Measurements from ENCODE around the gene NEK9. TPM values are rescaled to one million over a fixed set of nuclear protein-coding genes. Genes with fewer than 3 reads are reported as not detected.
A peak's percentile ranks its signal among the peaks of the same experiment; 100 is the strongest.

NEK9 gene
- total RNA-seq, 1 donor from 2014 or later: 123 TPM

DNA sequence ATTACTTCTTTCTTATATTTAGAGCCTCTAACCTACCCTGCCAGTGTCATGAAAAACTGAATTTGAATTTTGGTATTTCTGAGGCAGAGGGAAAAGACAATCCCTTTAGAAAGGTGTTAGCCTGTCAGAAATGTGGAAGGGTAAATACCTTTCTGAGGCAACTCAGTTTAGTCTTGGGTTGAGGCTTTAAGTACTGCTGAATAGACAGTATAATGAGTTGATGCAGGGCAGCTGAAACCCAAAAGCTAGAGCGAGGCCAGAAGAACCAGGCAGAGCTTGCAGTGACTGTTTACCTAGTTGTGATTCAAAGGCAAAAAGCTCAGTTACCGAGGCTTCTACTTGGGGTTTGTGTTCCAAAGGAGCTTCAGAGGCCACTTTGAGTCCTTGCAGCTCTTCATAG is 38.7 kb downstream of the NEK9 start:
- TF ChIP-seq, protein P1, sequence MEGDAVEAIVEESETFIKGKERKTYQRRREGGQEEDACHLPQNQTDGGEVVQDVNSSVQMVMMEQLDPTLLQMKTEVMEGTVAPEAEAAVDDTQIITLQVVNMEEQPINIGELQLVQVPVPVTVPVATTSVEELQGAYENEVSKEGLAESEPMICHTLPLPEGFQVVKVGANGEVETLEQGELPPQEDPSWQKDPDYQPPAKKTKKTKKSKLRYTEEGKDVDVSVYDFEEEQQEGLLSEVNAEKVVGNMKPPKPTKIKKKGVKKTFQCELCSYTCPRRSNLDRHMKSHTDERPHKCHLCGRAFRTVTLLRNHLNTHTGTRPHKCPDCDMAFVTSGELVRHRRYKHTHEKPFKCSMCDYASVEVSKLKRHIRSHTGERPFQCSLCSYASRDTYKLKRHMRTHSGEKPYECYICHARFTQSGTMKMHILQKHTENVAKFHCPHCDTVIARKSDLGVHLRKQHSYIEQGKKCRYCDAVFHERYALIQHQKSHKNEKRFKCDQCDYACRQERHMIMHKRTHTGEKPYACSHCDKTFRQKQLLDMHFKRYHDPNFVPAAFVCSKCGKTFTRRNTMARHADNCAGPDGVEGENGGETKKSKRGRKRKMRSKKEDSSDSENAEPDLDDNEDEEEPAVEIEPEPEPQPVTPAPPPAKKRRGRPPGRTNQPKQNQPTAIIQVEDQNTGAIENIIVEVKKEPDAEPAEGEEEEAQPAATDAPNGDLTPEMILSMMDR (IDR thresholded peaks at IDR 0.05; ENCODE audit: borderline replicate concordance): no peak
- no peaks in the 10 kb centered on the region for H3K27me3 ChIP-seq (ENCODE audit: low read depth)
- H3K9me3 ChIP-seq (replicated peaks): no peaks in the 10 kb centered on the region
- DNase-seq: no peak
- H3K4me3 ChIP-seq: no peak overlapping the region
- peaks cover 98% of the 10 kb centered on the region for H3K36me3 ChIP-seq
- no peak overlapping the region for H3K27ac ChIP-seq (replicated peaks)
- no peaks in the 10 kb centered on the region for H3K4me1 ChIP-seq
- intact Hi-C loops (cut with micrococcal nuclease): loop anchor here (10.0 kb wide), 1 partner anchor 173 kb away; no protein-coding TSS in a partner anchor

DNA sequence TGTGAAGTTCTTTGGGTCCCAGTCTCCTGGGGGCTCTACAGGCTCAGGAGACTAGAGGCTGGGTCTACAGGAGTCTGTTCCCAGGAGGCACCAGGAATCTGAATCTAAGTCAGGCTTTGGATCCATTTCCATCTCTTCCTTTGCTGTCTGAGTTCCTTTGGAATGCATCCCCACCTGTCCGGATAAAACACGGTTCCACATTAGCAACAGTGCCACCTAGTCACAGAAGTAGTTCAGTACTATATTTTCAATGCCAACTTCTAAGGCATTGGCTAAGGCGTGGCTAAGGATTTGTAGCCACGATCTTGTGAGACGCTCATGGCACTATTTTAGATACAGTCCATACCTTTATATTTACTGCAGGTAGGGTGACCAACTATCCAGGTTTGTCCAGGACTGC is 42.3 kb downstream of the NEK9 start:
- peaks cover 17% of the 10 kb centered on the region for H3K4me1 ChIP-seq
- H3K27ac ChIP-seq (replicated peaks): no peak overlapping the region
- no peak for DNase-seq
- H3K27me3 ChIP-seq (ENCODE audit: low read depth): no peaks in the 10 kb centered on the region
- TF ChIP-seq, protein P1 (IDR thresholded peaks at IDR 0.05; ENCODE audit: borderline replicate concordance): peak; percentile 26
- H3K9me3 ChIP-seq (replicated peaks): no peaks in the 10 kb centered on the region
- intact Hi-C loops (cut with micrococcal nuclease): loop anchor here (10.0 kb wide), 1 partner anchor 170 kb away; no protein-coding TSS in a partner anchor
- peaks cover 62% of the 10 kb centered on the region for H3K36me3 ChIP-seq
- H3K4me3 ChIP-seq: no peak overlapping the region

- no peak for DNase-seq
- intact Hi-C loops (cut with micrococcal nuclease): loop anchor here (10.0 kb wide), 1 partner anchor 168 kb away; no protein-coding TSS in a partner anchor
- TF ChIP-seq, protein P1 (IDR thresholded peaks at IDR 0.05; ENCODE audit: borderline replicate concordance): no peak
- Histone ChIP-seq H3K9me3 (replicated peaks) (no peaks in the 10 kb centered on the region), H3K27me3 (ENCODE audit: low read depth) (no peaks in the 10 kb centered on the region), H3K36me3 (peaks cover 52% of the 10 kb centered on the region), H3K27ac (replicated peaks) (no peak overlapping the region), H3K4me3 (no peak overlapping the region), H3K4me1 (peaks cover 17% of the 10 kb centered on the region)
Measured at GRCh38 chr14:75083271-75083670, 43.6 kb downstream of the NEK9 start.

DNA sequence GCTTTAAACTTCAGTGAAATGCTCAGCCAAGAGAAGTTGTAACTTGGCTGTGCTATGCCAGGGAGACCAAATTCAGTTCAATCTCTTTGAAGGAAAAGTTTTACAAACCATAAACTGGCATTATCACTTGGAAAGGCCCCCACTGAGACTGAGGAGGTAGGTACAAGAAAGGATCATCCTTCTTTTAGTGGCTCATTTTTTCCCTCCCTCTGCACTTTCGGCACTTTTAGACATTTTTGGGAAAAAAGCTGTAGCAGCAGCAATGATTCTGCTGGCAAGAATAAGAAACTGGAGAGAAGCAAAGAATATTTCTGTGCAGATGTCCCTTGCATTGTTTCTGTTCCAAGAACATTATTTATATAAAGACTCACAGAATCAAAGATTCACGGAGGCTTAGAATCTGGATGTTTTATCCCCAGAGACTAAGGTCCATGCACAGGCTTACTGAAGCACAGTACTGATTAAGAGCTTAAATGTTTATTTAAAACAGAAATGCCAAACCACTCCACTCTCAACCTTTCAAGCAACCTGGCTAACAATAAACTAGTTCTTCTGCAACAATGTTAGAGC is 45.1 kb downstream of the NEK9 start:
- DNase-seq: no peak
- H3K4me1 ChIP-seq: peaks cover 17% of the 10 kb centered on the region
- TF ChIP-seq, protein P1 (IDR thresholded peaks at IDR 0.05; ENCODE audit: borderline replicate concordance): no peak
- no peak overlapping the region for H3K4me3 ChIP-seq
- H3K36me3 ChIP-seq: peaks cover 45% of the 10 kb centered on the region
- H3K9me3 ChIP-seq (replicated peaks): no peaks in the 10 kb centered on the region
- H3K27me3 ChIP-seq (ENCODE audit: low read depth): no peaks in the 10 kb centered on the region
- intact Hi-C loops (cut with micrococcal nuclease): loop anchor here (10.0 kb wide), 1 partner anchor 167 kb away; no protein-coding TSS in a partner anchor
- peak overlapping the region; percentile 55 for H3K27ac ChIP-seq (replicated peaks)

DNA sequence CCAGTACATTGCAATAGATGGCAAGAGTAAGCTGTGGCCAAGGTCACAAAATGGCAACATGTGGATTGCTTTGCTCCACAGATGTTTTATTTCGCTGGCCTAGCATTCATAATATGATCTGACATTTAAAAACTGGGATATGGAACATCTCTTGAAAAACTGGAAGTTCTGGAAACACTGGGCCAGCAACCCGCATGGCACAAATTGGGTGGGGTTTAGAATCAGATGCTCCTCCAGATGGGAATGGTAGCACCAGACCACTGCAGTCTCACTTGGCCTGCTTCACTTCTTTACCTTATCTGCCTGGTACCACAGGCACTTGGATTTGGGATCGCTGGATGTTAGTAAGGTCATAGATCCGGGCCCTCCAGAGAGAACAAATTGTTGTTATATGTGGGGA is 47.3 kb downstream of the NEK9 start:
- H3K9me3 ChIP-seq (replicated peaks): no peaks in the 10 kb centered on the region
- intact Hi-C loops (cut with micrococcal nuclease): no loop called here
- peak overlapping the region; percentile 9 for H3K27ac ChIP-seq (replicated peaks)
- no peaks in the 10 kb centered on the region for H3K27me3 ChIP-seq (ENCODE audit: low read depth)
- H3K4me1 ChIP-seq: peaks cover 17% of the 10 kb centered on the region
- TF ChIP-seq, protein P1 (IDR thresholded peaks at IDR 0.05; ENCODE audit: borderline replicate concordance): no peak
- H3K4me3 ChIP-seq: no peak overlapping the region
- DNase-seq: no peak
- H3K36me3 ChIP-seq: peaks cover 23% of the 10 kb centered on the region

Measured in left ventricle myocardium inferior (tissue), 1 donor.